NCI-H146 treated with DMSO at 0.1 percent for 48 hours (cell line): ENCODE data around the gene ZBTB4.

Experiments
- DNase-seq: peaks from one replicate; lab custom pipeline; 2025; ENCODE audit not compliant: unreplicated experiment; lab: John Stamatoyannopoulos, UW

The ZBTB4 gene

DNA sequence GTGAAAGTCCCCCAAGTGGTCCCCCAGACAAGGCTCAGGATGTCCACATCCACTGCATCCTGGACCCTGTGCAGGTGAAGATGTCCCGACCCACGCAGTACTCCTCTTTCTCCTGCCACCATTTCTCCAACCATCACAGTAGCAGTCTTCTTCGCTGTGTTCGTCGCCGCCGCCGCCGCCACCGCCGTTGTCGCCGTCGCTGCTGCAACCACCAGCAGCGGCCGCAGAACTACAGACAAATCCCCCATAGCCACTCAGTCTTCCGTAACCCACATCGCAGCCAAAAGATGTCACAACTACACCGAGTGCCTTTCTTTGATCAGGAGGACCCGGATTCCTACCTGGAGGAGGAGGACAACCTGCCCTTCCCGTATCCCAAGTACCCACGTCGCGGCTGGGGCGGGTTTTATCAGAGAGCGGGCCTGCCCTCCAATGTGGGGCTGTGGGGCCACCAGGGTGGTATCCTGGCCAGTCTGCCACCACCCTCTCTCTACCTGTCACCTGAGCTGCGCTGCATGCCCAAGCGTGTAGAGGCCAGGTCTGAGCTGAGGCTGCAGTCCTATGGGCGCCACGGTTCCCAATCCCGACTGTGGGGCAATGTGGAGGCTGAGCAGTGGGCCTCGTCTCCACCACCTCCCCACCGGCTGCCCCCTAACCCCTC, 53.1 kb downstream of the ZBTB4 start:
- DNase-seq: no peak

DNA sequence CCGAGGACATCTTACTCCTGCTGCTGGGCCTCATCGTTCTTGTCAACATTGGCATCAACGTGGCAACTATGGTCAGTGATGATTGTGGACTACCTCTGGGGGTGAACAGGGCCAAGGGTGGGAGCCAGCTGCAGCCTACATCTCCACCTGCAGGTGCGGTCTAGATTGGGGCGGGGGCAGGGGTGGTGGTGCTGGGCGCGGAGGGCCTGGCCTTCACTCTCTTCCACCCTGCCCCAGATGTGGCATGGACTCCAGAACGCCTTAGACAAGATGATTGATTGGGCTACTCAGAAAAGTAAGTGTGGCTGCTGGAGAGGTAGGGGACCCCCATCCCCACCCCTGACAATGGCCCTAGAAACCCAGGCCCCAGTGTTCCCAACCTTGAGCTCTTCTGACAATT, 53.7 kb downstream of the ZBTB4 start:
- no peak for DNase-seq

DNA sequence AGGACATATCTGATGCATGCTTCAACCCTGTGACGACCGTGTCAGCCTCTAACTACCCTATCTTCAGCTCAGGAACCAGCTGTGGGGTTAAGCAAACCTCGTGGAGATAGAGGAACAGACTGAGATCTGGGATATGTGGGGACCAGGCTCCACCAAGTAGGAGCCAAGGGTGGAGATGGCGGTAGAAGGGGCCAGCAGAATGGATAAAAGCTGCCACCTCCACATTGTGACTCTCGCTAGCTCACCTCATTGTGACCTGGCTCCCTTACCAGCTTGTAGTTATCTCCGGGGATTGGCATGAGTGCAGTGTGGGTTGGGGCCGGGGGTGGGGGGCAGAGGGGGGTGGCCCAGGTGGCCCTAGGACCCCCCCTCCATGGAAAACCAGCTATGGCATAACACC, 54.1 kb downstream of the ZBTB4 start, which contains the start of gene SPEM2:
SPEM2 (plus strand) TSS at position 301 of the 400 bp plus-strand sequence; CDS start at position 374, 73 bp downstream.
- DNase-seq: no peak

DNA sequence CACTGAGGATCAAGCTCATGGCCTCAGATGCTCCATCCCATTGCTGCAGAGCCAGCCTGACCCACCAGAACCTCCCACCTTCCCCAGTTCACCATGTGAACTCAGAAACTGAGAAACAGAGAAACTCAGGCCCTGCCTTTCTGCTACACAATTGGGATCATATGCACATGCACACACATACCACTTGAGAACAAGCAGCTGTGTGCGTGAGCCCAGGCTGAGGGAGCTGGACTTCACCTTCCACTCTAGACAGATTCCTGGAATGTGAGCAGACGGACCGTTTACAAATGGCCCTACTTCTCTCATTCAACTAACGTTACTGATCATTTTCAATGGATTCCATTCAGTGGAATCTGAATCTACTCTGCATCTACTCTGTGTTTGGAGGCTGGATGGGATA, 55.8 kb downstream of the ZBTB4 start:
- no peak for DNase-seq

DNA sequence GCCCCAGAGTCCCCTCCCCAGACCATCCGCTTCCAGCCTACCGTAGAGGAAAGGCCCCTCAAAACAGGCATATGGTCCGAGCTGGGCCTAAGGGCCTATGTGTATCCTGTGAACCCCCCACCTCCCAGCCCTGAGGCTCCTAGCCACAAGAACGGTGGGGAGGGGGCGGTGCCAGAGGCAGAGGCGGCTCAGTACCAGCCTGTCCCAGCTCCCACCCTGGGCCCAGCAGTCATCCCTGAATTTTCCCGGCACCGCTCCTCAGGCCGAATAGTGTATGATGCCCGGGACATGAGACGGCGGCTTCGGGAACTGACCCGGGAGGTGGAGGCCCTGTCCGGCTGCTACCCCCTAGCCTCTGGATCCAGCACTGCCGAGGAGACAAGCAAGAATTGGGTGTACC, 58.2 kb downstream of the ZBTB4 start:
- DNase-seq: no peak

DNA sequence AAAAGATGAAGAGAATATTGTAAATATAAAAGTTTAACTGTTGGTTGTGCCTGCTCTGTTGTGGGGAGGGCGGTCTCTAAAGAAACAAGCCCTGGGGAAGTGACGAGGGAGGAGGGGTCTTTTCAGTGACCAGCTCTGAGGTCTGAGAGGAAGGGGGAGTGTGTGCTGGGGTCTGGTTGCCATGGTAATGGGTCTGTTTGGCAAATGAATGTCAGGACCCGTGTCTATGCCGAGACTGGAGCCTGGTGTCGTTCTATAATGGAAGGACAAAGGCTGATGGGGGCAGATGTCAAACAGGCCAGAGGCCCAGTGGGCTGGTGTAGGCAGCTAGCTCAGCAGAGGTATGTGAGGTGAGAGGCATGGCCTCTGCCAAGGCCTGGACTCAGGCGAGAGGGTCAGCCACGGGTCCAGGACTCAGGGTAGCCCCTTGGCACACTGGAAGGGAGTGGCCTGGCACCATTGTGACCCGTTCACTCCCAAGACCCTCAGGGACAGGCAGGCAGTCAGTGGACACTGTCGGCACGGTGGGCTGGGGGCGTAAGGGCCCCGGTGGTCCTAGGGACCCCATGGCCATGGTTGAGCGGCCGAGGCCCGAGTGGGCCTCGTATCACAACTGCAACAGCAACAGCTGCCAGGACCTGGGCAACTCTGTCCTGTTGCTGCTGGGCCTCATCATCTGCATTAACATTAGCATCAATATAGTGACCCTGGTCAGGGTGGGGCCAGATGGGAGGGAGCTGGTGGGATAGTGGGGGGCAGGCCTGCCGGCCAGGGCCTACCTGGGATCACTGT, 59.4 kb downstream of the ZBTB4 start, which contains the start of gene SPEM1:
SPEM1 (plus strand) TSS at position 506 of the 792 bp plus-strand sequence; CDS start at position 567, 61 bp downstream.
- DNase-seq: no peak

DNA sequence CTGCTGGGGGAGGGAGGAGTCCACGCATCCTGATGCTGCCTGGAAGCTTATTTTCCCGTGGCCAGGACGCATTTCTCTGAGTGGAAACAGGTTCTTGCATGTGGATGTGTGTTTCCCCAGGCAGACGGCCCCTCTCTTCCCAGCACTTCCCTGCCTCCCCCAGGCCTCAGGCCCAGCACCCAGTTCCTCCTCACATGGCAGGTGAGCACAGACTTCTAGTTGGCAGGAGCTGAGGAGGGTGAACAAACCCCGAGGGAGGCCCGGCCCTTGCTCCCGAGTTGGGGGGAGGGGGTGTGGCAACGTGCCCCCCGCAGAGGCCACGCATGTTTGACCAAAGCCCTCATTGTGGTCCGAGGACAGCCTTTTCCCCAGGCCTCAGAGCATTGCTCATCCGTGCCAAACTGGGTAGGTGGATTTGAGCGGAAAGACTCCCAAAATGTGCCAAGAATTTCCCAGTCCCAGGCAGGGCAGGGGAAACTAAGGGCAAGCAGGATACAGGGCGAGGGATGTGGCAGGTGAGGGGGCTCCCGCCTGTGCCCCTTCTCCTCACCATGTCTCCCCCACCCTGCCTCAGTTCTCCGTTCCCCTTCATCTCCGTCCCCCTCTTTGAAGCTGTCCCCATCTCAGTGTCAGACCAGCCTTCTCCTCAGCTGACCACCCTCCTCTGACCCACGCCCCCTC, 60.8 kb downstream of the ZBTB4 start:
- no peak for DNase-seq

DNA sequence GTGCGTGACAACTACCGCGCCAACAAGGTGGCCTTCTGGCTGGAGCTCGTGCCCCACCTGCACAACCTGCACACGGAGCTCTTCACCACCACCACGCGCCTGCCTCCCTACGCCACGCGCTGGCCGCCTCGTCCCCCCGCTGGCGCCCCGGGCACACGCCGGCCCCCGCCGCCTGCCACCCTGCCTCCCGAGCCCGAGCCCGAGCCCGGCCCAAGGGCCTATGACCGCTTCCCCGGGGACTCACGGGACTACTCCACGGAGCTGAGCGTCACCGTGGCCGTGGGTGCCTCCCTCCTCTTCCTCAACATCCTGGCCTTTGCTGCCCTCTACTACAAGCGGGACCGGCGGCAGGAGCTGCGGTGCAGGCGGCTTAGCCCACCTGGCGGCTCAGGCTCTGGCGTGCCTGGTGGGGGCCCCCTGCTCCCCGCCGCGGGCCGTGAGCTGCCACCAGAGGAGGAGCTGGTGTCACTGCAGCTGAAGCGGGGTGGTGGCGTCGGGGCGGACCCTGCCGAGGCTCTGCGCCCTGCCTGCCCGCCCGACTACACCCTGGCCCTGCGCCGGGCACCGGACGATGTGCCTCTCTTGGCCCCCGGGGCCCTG, 62.3 kb downstream of the ZBTB4 start:
- DNase-seq: no peak

DNA sequence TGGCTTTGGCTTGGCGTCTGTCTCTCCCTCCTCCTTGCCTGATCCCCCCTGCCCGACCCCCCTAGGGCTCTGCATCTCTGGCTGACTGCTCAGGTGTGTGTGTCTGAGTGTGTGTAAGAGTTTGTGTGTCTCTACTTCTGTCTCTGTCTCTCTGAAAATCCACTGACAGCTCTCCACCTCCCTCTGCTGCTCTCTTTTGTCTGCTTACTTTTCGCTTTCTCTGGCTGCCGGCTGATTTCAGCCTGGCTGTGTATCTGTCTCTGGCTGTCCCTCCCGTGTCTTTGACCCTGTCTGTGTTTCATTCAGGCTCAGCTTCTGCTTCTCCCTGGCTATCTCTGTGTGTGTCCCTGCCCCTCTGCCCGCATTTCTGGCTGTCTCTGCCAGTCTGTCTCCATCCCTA, 63.1 kb downstream of the ZBTB4 start:
- DNase-seq: no peak

DNA sequence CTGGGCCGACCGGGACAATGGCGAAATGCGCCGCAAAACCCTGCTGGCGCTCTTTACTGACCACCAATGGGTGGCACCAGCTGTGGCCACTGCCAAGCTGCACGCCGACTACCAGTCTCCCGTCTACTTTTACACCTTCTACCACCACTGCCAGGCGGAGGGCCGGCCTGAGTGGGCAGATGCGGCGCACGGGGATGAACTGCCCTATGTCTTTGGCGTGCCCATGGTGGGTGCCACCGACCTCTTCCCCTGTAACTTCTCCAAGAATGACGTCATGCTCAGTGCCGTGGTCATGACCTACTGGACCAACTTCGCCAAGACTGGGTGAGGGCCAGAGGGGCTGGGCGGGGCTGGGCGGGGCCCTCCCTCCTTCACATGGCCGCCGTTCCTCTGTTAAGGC, 63.6 kb downstream of the ZBTB4 start:
- DNase-seq: no peak

DNA sequence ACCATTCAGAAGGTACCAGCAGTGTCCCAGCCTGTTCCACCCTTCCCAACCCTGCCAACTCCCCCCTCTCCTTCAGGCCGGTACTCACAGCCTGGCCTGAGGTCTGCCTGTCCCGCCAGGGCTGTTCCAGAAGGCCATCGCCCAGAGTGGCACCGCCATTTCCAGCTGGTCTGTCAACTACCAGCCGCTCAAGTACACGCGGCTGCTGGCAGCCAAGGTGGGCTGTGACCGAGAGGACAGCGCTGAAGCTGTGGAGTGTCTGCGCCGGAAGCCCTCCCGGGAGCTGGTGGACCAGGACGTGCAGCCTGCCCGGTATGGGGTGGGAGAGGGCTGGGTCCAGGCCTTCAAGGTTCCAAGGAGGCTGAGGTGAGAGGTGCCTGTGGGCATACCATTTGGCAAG, 64.6 kb downstream of the ZBTB4 start:
- no peak for DNase-seq

DNA sequence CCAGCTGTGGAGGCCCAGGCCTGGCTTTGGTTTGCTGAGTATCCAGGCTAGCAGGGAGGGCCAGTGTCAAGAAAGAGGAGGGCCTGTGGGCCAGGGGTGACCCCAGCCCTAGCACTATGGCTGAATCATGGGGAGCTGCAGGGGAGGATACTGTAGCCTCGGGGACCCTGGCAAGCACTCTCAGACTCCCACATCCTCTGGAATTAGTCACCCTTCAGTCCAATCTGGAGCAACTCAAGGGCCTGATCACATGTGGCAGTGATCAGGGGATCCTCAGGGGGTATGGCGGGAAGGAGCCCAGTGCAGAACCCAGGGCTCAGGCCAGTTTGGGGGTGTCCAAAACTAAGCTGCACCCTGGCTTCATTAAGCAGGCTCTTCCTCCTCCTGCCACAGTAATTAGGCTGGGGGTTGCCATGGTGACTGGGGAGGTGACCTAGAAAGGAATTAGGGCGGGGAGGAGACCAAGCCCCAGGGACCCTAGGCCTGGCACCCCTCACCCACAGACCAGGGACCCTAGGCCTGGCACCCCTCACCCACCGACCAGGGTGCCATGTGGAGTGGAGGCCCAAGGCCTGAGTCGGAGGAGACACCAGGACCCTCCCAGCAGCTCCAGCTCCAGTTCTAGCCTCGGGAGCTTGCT, 66.0 kb downstream of the ZBTB4 start:
- no peak for DNase-seq

DNA sequence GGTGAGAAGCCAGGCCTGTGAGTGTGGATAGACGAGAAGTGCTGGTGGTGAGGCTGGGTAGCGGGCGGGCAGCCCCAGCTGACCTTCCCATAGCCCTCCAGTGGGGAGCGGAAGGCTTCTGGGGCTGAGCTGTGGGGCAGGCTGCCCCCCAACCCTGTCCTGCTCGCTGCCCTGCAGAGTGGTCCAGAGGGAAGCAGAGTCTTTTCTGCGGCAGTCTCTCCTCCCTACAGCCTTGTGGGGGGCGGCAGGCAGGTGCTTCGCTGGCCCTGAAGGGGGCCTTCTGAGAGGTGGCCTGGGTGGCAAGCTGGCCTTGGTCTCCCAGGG, 68.0 kb downstream of the ZBTB4 start:
- no peak for DNase-seq

DNA sequence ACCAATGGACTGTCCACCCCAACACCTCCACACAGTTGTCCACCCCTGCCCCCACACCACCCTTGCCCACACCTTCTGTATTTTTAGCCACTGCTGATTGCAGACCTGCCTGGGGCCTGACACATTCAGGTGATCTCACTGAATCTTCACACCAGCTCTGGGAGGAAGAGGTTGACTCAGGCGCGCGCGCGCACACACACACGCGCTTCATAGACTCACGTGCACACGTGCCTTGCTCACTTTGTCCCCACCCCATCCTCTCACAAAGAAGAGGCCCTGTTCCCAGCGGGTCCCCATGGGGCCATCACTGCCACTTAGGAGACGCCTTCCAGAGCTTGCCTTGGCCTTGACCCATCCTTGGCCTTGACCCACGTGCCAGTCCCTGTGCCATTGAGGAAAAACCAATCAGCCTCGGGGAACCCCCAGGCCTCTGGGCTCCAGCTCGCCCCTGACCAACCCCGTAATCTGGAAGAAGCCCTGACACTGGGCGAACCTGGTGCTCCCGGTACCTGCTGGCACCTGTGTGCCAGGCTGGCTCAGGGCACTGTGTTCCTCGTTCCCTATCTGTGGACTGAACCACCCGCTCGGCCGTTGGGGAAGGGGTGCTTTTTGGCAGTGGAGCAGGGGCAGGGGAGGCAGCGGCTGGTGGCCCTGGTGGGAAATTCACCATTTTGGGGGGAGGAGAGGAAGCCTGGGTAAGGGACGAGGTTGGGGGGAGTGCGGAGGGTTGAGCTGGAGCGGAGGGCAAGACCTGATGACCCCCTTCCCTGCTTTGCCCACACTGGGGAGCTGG, 68.6 kb downstream of the ZBTB4 start:
- no peak for DNase-seq

DNA sequence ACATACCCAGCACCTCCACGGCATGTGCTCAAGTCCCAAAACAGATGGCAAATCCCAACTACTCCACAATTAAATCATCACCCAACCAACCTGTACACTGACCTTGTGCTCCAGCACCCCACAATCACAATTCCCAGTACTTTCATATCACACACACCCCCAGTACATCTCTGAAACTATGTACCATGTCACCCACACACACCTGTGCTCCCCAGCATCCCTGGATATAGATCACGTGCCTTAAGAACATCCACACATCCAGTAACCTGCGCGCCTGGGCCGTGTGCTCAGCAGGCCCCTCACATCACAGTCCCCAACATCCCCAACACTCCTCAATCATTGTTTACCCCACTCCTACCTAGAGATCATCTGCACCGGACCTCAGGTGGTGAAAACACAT, 69.7 kb downstream of the ZBTB4 start:
- DNase-seq: no peak
